ENCODE measurements around the gene KIF24. TPM values are rescaled to one million over a fixed set of nuclear protein-coding genes. Genes with fewer than 3 reads are reported as not detected.
A peak's percentile ranks its signal among the peaks of the same experiment; 100 is the strongest.

KIF24 gene
- total and polyA plus RNA-seq, 2 of the 8 experiments (the other 6 are each of a cell fraction or from before 2014, with no cell fraction given) = 2.7 to 3.9 TPM

- TF ChIP-seq RNF2 (IDR thresholded peaks at IDR 0.05; ENCODE audit: borderline replicate concordance, low read depth, low read length, missing control alignments, poor library complexity, severe bottlenecking) = no peak
- TF ChIP-seq ATF3 (IDR thresholded peaks at IDR 0.05; ENCODE audit: insufficient read depth, low read depth, low read length) = no peak
- peak; percentile 91 for TF ChIP-seq TBP (IDR thresholded peaks at IDR 0.05; ENCODE audit: low read depth, low read length)
- peak; percentile 85 for TF ChIP-seq BRCA1 (IDR thresholded peaks at IDR 0.05; ENCODE audit: low read depth, low read length)
- TF ChIP-seq USF2 (IDR thresholded peaks at IDR 0.05; ENCODE audit: low read length) = no peak
Measured at GRCh38 chr9:34328987-34329832, at the start of gene KIF24, which contains the start of gene NUDT2 (continued).

Measured in H1 (cell line).